ENCODE measurements around the gene CYB5R4. TPM values are rescaled to one million over a fixed set of nuclear protein-coding genes. Genes with fewer than 3 reads are reported as not detected.

The CYB5R4 gene
- total and polyA plus RNA-seq, 2 of the 8 experiments (the other 6 are each of a cell fraction or from before 2014, with no cell fraction given), result 2.8 to 14.6 TPM

GRCh38 chr6:83889621-83890020 is 30.1 kb downstream of the CYB5R4 start:
- Histone ChIP-seq H3K4me3 (ENCODE audit: extremely low read depth in 1 of 4, insufficient read depth in 2 of 4, low read depth in 3 of 4, low read length in 4 of 4) (no peak overlapping the region), H3K27ac (ENCODE audit: low read depth, low read length) (no peak overlapping the region), H3K56ac (replicated peaks; ENCODE audit: insufficient read length, low read depth, low read length) (no peak overlapping the region), H3K79me1 (ENCODE audit: low read depth, low read length) (no peaks in the 10 kb centered on the region), H4K5ac (ENCODE audit: insufficient read length, low read depth, low read length) (no peak overlapping the region), H3K27me3 (replicated peaks in 1 of 4; ENCODE audit: control insufficient read depth in 3 of 4, extremely low read depth in 1 of 4, insufficient read depth in 3 of 4, low read length in 3 of 4) (no peaks in the 10 kb centered on the region), H3K4me2 (ENCODE audit: insufficient read depth in 1 of 2, low read depth in 2 of 2, low read length in 2 of 2) (no peak overlapping the region), H3K14ac (ENCODE audit: insufficient read length) (no peak overlapping the region), H2BK12ac (ENCODE audit: low read depth, low read length) (no peak overlapping the region), H2BK15ac (ENCODE audit: low read length) (no peak overlapping the region), H3K36me3 (ENCODE audit: control insufficient read depth in 2 of 4, insufficient read depth in 4 of 4, low read length in 3 of 4) (no peaks in the 10 kb centered on the region), H3K79me2 (ENCODE audit: control insufficient read depth in 1 of 2, insufficient read depth in 2 of 2, low read length in 2 of 2) (no peaks in the 10 kb centered on the region; a peak in 1 of 4 replicates), H3K23ac (ENCODE audit: insufficient read length) (no peak overlapping the region), H2BK5ac (ENCODE audit: low read depth, low read length) (no peak overlapping the region), H2AK5ac (ENCODE audit: low read depth, low read length) (no peak overlapping the region), H3K23me2 (ENCODE audit: low read depth, low read length) (no peaks in the 10 kb centered on the region), H3K9ac (replicated peaks in 1 of 4; ENCODE audit: extremely low read depth in 1 of 4, low read depth in 3 of 4, low read length in 3 of 4) (no peak overlapping the region), H3K4me1 (replicated peaks in 1 of 4; ENCODE audit: control insufficient read depth in 3 of 4, insufficient read depth in 4 of 4, low read length in 3 of 4) (no peaks in the 10 kb centered on the region; a peak in 1 of 7 replicates), H4K8ac (ENCODE audit: extremely low read depth, insufficient read depth, low read length) (no peak overlapping the region), H3K18ac (ENCODE audit: extremely low read depth, low read length) (no peak overlapping the region), H4K20me1 (replicated peaks in 1 of 2; ENCODE audit: control insufficient read depth in 1 of 2, insufficient read depth in 2 of 2, low read length in 2 of 2) (no peaks in the 10 kb centered on the region), H2AFZ (ENCODE audit: low read length) (no peak overlapping the region), H2BK20ac (ENCODE audit: low read length) (no peak overlapping the region), H2BK120ac (replicated peaks; ENCODE audit: low read depth, low read length) (no peak overlapping the region), H3K9me3 (ENCODE audit: insufficient read depth in 2 of 2, low read depth in 1 of 2, low read length in 1 of 2) (no peaks in the 10 kb centered on the region), H4K91ac (replicated peaks; ENCODE audit: insufficient read length, low read length) (no peak overlapping the region), H3K4ac (replicated peaks; ENCODE audit: insufficient read length, low read depth, low read length) (no peak overlapping the region)
- POLR2A ChIA-PET (ENCODE audit: partially characterized antibody), result no interaction called here
- 96% methylated on average over 1 of the region's 1 CpG; no CpG with 5 or more reads in 1 of the 2 experiments for WGBS, 2 experiments (ENCODE audit: extremely low coverage in 1 of 2, insufficient coverage in 1 of 2, insufficient read length in 1 of 2, insufficient replicate concordance in 2 of 2, low coverage in 1 of 2, low lambda C conversion rate in 2 of 2, missing lambda C conversion rate in 1 of 2)
- FAIRE-seq, result no peak
- no peak for TF ChIP-seq ZNF274 (IDR thresholded peaks at IDR 0.05; ENCODE audit: borderline replicate concordance, extremely low read depth, low read length)
- TF ChIP-seq CBX5 (IDR thresholded peaks at IDR 0.05; ENCODE audit: low read depth, low read length), result no peak
- TF ChIP-seq JUND (IDR thresholded peaks at IDR 0.05; ENCODE audit: low read length), result no peak
- TF ChIP-seq GTF2F1 (IDR thresholded peaks at IDR 0.05; ENCODE audit: borderline replicate concordance, low read depth, low read length), result no peak
- TF ChIP-seq, protein P1, sequence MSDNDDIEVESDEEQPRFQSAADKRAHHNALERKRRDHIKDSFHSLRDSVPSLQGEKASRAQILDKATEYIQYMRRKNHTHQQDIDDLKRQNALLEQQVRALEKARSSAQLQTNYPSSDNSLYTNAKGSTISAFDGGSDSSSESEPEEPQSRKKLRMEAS (IDR thresholded peaks at IDR 0.05), result no peak
- no peak for TF ChIP-seq SIRT6 (IDR thresholded peaks at IDR 0.05; ENCODE audit: low read length)
- TF ChIP-seq BACH1 (IDR thresholded peaks at IDR 0.05; ENCODE audit: low read length), result no peak
- TF ChIP-seq ASH2L (IDR thresholded peaks at IDR 0.05; ENCODE audit: low read length), result no peak
- TF ChIP-seq RBBP5 (IDR thresholded peaks at IDR 0.05; ENCODE audit: borderline replicate concordance, low read depth, low read length), result no peak
- TF ChIP-seq, protein P2, sequence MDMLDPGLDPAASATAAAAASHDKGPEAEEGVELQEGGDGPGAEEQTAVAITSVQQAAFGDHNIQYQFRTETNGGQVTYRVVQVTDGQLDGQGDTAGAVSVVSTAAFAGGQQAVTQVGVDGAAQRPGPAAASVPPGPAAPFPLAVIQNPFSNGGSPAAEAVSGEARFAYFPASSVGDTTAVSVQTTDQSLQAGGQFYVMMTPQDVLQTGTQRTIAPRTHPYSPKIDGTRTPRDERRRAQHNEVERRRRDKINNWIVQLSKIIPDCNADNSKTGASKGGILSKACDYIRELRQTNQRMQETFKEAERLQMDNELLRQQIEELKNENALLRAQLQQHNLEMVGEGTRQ (IDR thresholded peaks at IDR 0.05; ENCODE audit: low read length), result no peak
- TF ChIP-seq POU5F1 (IDR thresholded peaks at IDR 0.05; ENCODE audit: low read depth, low read length), result no peak
- DNase-seq (ENCODE audit: low read depth in 1 of 2, low spot score in 2 of 2), result no peak
- CTCF ChIA-PET (ENCODE audit: partially characterized antibody), result interaction anchor here (0.7 to 1.9 kb wide), 5 partner anchors 10 to 885 kb away, joined by 3 to 7 read pairs (median 5); partner anchors contain the start of gene CEP162
